HepG2 (cell line): ENCODE data around the gene KIF22. TPM values are rescaled to one million over a fixed set of nuclear protein-coding genes. Genes with fewer than 3 reads are reported as not detected.
"Not testable (repeated sequence)": the region's sequence is repeated elsewhere in the genome, so short reads cannot be mapped to it uniquely, and the experiment has no call there.

Source experiments
- ATAC-seq: fragments of 200-7000 bp; cut with Tn5 transposase; 3 replicates; pipeline ENCODE4 v1.9.1; 2020; ENCODE audit warnings: mild to moderate bottlenecking, moderate library complexity
- BruUV-seq: library from RNA; stranded (reverse); fragments of 400-500 nt; replicated peaks from 2 replicates; lab custom pipeline; 2021; lab: Mats Ljungman, UMichigan
- CTCF ChIA-PET: fragments of 300-600 bp; formaldehyde crosslinking; extraction: SDS; loops from one replicate; lab custom pipeline; 2021; ENCODE audit warnings: low total read pairs, inconsistent platforms, low intra/inter-chr PET ratio; lab: Yijun Ruan, JAX
- POLR2A ChIA-PET: fragments of 350-600 bp; sonication (Branson Sonifier 250); formaldehyde crosslinking; loops from one replicate; lab custom pipeline; 2020; ENCODE audit warnings: antibody characterized with exemption, inconsistent platforms; lab: Yijun Ruan, JAX
- DNase-seq: peaks from one replicate; pipeline ENCODE4 v3.0.0-alpha.2; 2015; ENCODE audit warnings: low spot score
- FAIRE-seq: peaks from 3 replicates; lab custom pipeline; 2011; peaks lifted over from hg19 to GRCh38; lab: Jason Lieb, UNC
- H2AFZ ChIP-seq: one replicate; pipeline ENCODE4 v1.6.1; 2011; ENCODE audit warnings: low read length, inconsistent platforms
- H3K27ac ChIP-seq: fragments of 300-600 bp; 3 replicates; pipeline ENCODE4 v1.8.0; 2011; ENCODE audit warnings: mixed run types, mild to moderate bottlenecking, mixed read lengths, low read length, inconsistent platforms; ENCODE audit not compliant: insufficient read depth; ENCODE audit errors: extremely low read length
- H3K27me3 ChIP-seq, 2 experiments: fragments of 200-600 bp in 1 of 2; 2 replicates in 1 of 2; 3 replicates in 1 of 2; pipeline versions ENCODE4 v1.6.0 to v1.8.0; 2011; ENCODE audit warnings: low read length in 2 of 2, mild to moderate bottlenecking in 2 of 2, moderate library complexity in 2 of 2, inconsistent platforms in 1 of 2; ENCODE audit not compliant: insufficient read depth in 2 of 2, control insufficient read depth in 1 of 2
- H3K36me3 ChIP-seq, 2 experiments: fragments of 200-600 bp in 1 of 2; replicated peaks in 1 of 2; 2 replicates in 1 of 2; 3 replicates in 1 of 2; pipeline versions ENCODE4 v1.5.1 to v1.8.0; 2011; ENCODE audit warnings: low read length in 2 of 2, inconsistent platforms in 1 of 2; ENCODE audit not compliant: insufficient read depth in 2 of 2, control insufficient read depth in 1 of 2
- H3K4me1 ChIP-seq: 2 replicates; pipeline ENCODE4 v1.5.1; 2012; ENCODE audit warnings: low read length, inconsistent platforms; ENCODE audit not compliant: insufficient read depth
- H3K4me2 ChIP-seq: 2 replicates; pipeline ENCODE4 v1.6.0; 2011; ENCODE audit warnings: low read depth, low read length, inconsistent platforms
- H3K4me3 ChIP-seq, 3 experiments: fragments of 200-600 bp in 1 of 3; sonication (generic), shearing (Covaris generic) in 1 of 3; replicated peaks in 1 of 3; 2 replicates each; pipeline ENCODE4 v1.5.1; 2011 to 2016; ENCODE audit warnings: low read length in 3 of 3, inconsistent platforms in 2 of 3, low read depth in 2 of 3, mild to moderate bottlenecking in 2 of 3, control low read depth in 1 of 3, mixed read lengths in 1 of 3; ENCODE audit not compliant: insufficient read depth in 1 of 3
- H3K79me2 ChIP-seq: one replicate; pipeline ENCODE4 v1.6.1; 2011; ENCODE audit warnings: low read length, inconsistent platforms; ENCODE audit not compliant: insufficient read depth
- H3K9ac ChIP-seq: 2 replicates; pipeline ENCODE4 v1.6.0; 2011; ENCODE audit warnings: mild to moderate bottlenecking, low read depth, low read length, inconsistent platforms; ENCODE audit not compliant: insufficient read depth
- H3K9me3 ChIP-seq: 2 replicates; pipeline ENCODE4 v1.5.1; 2012; ENCODE audit warnings: mild to moderate bottlenecking, low read length
- H4K20me1 ChIP-seq: 2 replicates; pipeline ENCODE4 v1.6.0; 2011; ENCODE audit warnings: inconsistent platforms, mild to moderate bottlenecking, low read length, moderate library complexity; ENCODE audit not compliant: insufficient read depth
- MEIS1 ChIP-seq: sonication (generic); formaldehyde crosslinking; IDR thresholded peaks from 2 replicates; pipeline ENCODE4 v1.9.0; 2021; ENCODE audit warnings: mild to moderate bottlenecking, missing genetic modification reagents, moderate library complexity, borderline replicate concordance
- ZBTB10 ChIP-seq: sonication (generic); formaldehyde crosslinking; IDR thresholded peaks from 2 replicates; pipeline ENCODE4 v1.4.0; 2020; ENCODE audit warnings: missing genetic modification reagents, borderline replicate concordance
- ZBTB38 ChIP-seq: sonication (generic); formaldehyde crosslinking; IDR thresholded peaks from 2 replicates; pipeline ENCODE4 v1.5.1; 2020; ENCODE audit warnings: mild to moderate bottlenecking, missing genetic modification reagents
- ZKSCAN1 ChIP-seq: fragments of 150-350 bp; IDR thresholded peaks from 2 replicates; pipeline ENCODE4 v1.6.1; 2014; ENCODE audit warnings: low read length
- ZSCAN5A ChIP-seq: sonication (generic); formaldehyde crosslinking; IDR thresholded peaks from 2 replicates; pipeline ENCODE4 v1.8.0; 2022; ENCODE audit warnings: mild to moderate bottlenecking, missing genetic modification reagents, borderline replicate concordance
- WGBS: methylation state at CpG from one replicate; pipeline ENCODE4 v1.1.6; 2017; ENCODE audit warnings: low lambda C conversion rate; 5-methylcytosine and 5-hydroxymethylcytosine counted together
- in situ Hi-C: cut with HindIII; loops from 2 replicates; pipeline ENCODE4 v1.10.0; 2017; ENCODE audit warnings: low pct_unique_long_range_greater_than_20kb; ENCODE audit not compliant: extremely low pct_ligation_motif_present
- intact Hi-C: fragments of 100-400 bp; cut with micrococcal nuclease; formaldehyde crosslinking; loops from one replicate; pipeline ENCODE4 v1.10.0; 2022; ENCODE audit not compliant: unreplicated experiment
- polyA plus RNA-seq, 8 experiments: library from polyadenylated mRNA; depleted of rRNA in 3 of 8; stranded (reverse) in 7 of 8; unstranded in 1 of 8; fragments of >200 nt; fragmentation: Illumina TruSeq in 4 of 8; extraction: Trizol in 4 of 8; gene quantifications; 2 replicates each; pipeline versions ENCODE4 v1.2.1 to v1.2.3, GENCODE V29; 2011 to 2016; ENCODE audit warnings: low read depth in 4 of 8, missing spikeins in 1 of 8, mixed read lengths in 1 of 8; ENCODE audit not compliant: insufficient read depth in 1 of 8
- total RNA-seq, 5 experiments: library from RNA; depleted of rRNA; stranded (reverse); fragments of >200 nt; fragmentation: Illumina TruSeq; extraction: Trizol; gene quantifications; 2 replicates each; pipeline ENCODE4 v1.2.3, GENCODE V29; 2016; ENCODE audit warnings: low read depth in 1 of 5
- TF ChIP-seq, protein P1 (sequence below): sonication (generic); formaldehyde crosslinking; IDR thresholded peaks from 2 replicates; pipeline ENCODE4 v1.5.1; 2020; ENCODE audit warnings: mild to moderate bottlenecking, missing genetic modification reagents, moderate library complexity
- TF ChIP-seq, protein P2 (sequence below): sonication (generic); formaldehyde crosslinking; IDR thresholded peaks from 2 replicates; pipeline ENCODE4 v1.4.0; 2020; ENCODE audit warnings: missing genetic modification reagents

The KIF22 gene
- total and polyA plus RNA-seq, 2 of the 13 experiments (the other 11 are each of a cell fraction or from before 2014, with no cell fraction given): 95.8 to 118 TPM

DNA sequence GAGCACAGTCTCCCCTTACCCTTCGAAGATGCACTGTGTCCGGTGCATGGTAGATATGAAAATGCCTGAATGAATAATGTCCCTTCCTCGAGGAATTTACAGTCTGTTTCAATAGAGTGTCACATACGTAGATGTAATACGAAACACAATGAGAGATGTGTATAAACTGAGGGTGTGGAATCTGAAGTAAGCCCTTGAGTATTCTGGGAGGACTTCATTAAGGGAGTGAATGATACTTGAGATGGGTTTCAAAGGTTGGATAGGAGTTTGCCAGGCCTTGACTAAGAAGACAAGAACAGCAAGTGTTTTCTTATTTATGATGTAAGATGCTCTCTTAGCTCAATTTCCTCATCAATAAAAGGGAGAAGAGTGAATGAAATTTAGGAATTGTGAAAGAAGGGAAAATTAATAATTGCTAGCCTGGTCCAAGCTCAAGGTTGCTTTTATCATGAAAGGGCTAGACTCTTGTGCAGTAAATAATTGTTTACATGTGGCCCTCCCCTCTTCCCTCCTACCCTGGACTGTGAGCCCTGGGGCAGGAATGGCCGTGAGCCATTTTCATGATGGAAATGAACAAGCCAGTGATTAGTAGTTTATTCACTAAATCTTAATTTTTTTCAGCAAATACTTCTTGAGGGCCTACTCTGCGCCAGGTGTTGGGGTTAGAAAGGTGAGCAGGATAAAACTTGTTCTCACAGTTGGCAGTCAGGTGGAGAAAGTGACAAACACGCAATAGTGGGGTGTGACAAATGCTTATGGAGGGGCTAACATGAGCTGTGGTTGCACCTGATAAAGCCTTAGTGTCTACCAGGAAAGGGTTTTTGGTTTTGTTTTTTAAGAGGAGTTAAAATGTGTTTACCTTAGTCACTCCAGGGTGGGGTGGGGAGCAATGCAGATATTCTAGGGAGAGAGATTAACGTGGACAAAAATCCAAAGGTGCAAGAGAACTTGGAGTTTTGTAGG, 1.6 kb downstream of the KIF22 start (continued):
- TF ChIP-seq ZBTB10 (CRISPR knock-in tag) (no peak), MEIS1 (CRISPR knock-in tag) (no peak), ZKSCAN1 (peak; percentile 82), ZSCAN5A (0 out of 2 replicates have a peak, but pooled peaks have one; percentile 31)

DNA sequence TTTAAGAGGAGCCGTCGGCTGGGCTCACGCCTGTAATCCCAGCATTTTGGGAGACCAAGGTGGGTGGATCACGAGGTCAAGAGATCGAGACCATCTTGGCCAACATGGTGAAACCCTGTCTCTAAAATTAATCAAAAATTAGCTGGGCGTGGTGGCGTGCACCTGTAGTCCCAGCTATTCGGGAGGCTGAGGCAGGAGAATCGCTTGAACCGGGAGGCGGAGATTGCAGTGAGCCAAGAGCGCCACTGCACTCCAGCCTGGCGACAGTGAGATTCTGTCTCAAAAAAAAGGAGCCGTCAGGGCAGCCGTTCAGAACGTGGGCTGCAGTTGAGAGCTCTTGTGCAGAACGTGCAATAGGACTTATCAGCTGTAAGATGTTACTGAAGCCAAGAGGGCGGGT, 2.6 kb downstream of the KIF22 start:
- ATAC-seq, DNase-seq, in situ Hi-C loops, FAIRE-seq, BruUV-seq, H3K27ac ChIP-seq, H2AFZ ChIP-seq, CTCF ChIA-PET, H3K9me3 ChIP-seq, H4K20me1 ChIP-seq, H3K27me3 ChIP-seq, H3K9ac ChIP-seq: not testable (repeated sequence)
- Histone ChIP-seq H3K36me3 (peaks cover 12 to 28% of the 10 kb centered on the region in 2 experiments), H3K79me2 (peaks cover 64% of the 10 kb centered on the region), H3K4me3 (peak overlapping the region in 1 of 3 experiments; percentile 97; a peak in 1 of 6 replicates), H3K4me2 (peak overlapping the region; percentile 92), H3K4me1 (peaks cover 50% of the 10 kb centered on the region)
- WGBS: 95% methylated on average over 18 of the region's 18 CpGs
- POLR2A ChIA-PET: interaction anchor here (2.3 to 4.0 kb wide), 3 partner anchors 11 to 23 kb away, joined by 11 to 36 read pairs (median 14); partner anchors contain the start of genes MAZ and PAGR1
- intact Hi-C loops: loop anchor here (5.0 kb wide), 1 partner anchor 56 kb away; no protein-coding TSS in a partner anchor
- TF ChIP-seq, protein P1, sequence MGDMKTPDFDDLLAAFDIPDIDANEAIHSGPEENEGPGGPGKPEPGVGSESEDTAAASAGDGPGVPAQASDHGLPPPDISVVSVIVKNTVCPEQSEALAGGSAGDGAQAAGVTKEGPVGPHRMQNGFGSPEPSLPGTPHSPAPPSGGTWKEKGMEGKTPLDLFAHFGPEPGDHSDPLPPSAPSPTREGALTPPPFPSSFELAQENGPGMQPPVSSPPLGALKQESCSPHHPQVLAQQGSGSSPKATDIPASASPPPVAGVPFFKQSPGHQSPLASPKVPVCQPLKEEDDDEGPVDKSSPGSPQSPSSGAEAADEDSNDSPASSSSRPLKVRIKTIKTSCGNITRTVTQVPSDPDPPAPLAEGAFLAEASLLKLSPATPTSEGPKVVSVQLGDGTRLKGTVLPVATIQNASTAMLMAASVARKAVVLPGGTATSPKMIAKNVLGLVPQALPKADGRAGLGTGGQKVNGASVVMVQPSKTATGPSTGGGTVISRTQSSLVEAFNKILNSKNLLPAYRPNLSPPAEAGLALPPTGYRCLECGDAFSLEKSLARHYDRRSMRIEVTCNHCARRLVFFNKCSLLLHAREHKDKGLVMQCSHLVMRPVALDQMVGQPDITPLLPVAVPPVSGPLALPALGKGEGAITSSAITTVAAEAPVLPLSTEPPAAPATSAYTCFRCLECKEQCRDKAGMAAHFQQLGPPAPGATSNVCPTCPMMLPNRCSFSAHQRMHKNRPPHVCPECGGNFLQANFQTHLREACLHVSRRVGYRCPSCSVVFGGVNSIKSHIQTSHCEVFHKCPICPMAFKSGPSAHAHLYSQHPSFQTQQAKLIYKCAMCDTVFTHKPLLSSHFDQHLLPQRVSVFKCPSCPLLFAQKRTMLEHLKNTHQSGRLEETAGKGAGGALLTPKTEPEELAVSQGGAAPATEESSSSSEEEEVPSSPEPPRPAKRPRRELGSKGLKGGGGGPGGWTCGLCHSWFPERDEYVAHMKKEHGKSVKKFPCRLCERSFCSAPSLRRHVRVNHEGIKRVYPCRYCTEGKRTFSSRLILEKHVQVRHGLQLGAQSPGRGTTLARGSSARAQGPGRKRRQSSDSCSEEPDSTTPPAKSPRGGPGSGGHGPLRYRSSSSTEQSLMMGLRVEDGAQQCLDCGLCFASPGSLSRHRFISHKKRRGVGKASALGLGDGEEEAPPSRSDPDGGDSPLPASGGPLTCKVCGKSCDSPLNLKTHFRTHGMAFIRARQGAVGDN (CRISPR knock-in tag): peak; percentile 24; the same call in 1 of the 2 replicates
- TF ChIP-seq, protein P2, sequence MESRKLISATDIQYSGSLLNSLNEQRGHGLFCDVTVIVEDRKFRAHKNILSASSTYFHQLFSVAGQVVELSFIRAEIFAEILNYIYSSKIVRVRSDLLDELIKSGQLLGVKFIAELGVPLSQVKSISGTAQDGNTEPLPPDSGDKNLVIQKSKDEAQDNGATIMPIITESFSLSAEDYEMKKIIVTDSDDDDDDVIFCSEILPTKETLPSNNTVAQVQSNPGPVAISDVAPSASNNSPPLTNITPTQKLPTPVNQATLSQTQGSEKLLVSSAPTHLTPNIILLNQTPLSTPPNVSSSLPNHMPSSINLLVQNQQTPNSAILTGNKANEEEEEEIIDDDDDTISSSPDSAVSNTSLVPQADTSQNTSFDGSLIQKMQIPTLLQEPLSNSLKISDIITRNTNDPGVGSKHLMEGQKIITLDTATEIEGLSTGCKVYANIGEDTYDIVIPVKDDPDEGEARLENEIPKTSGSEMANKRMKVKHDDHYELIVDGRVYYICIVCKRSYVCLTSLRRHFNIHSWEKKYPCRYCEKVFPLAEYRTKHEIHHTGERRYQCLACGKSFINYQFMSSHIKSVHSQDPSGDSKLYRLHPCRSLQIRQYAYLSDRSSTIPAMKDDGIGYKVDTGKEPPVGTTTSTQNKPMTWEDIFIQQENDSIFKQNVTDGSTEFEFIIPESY (CRISPR knock-in tag): peak; percentile 54; the same call in 1 of the 2 replicates
- peak; percentile 70; the same call in 1 of the 2 replicates for TF ChIP-seq ZBTB38 (CRISPR knock-in tag)
